GM12872 (cell line): Measurements from ENCODE around the gene PCLAF.

ENCODE experiments used
- CTCF ChIP-seq: IDR thresholded peaks from 3 replicates; pipeline ENCODE4 v1.5.1; 2011; ENCODE audit warnings: low read depth, mild to moderate bottlenecking, low read length, moderate library complexity; ENCODE audit not compliant: insufficient read depth

Gene PCLAF

GRCh38 chr15:64354688-64355344 is 26.4 kb downstream of the PCLAF start:
- no peak for TF ChIP-seq CTCF

GRCh38 chr15:64351265-64351664 is 30.0 kb downstream of the PCLAF start:
- no peak for TF ChIP-seq CTCF

- no peak for TF ChIP-seq CTCF
Observed at GRCh38 chr15:64349375-64349774, 31.9 kb downstream of the PCLAF start.

- no peak for TF ChIP-seq CTCF
Observed at GRCh38 chr15:64348455-64348854, 32.8 kb downstream of the PCLAF start.

- no peak for TF ChIP-seq CTCF
Observed at GRCh38 chr15:64344651-64345294, 36.5 kb downstream of the PCLAF start.

GRCh38 chr15:64343841-64344240 is 37.4 kb downstream of the PCLAF start:
- no peak for TF ChIP-seq CTCF

- no peak for TF ChIP-seq CTCF
Observed at GRCh38 chr15:64343222-64343621, 38.0 kb downstream of the PCLAF start.
